ENCODE measurements around the gene PTHLH.

DNA sequence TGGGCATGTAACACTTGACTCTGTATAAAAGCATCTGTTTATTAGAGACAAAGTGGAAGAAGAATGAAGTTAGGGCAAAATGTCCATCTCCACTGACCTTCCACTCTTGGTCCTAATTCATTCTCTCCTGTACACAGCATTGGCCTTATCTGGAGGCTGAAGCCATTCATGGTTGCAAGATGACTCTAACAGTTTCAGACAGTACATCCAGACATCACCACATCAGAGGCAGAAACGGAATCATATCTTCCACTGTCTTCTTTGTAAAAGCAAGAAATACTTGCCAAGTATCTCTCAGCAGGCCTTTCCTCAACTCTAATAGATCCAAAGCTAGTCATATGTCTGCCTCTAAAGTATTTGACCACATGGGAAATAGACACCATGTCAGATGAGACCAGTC lies 41.1 kb downstream of the PTHLH start:
- no peak for TF ChIP-seq CTCF (IDR thresholded peaks at IDR 0.05)
- TF ChIP-seq, protein P1, sequence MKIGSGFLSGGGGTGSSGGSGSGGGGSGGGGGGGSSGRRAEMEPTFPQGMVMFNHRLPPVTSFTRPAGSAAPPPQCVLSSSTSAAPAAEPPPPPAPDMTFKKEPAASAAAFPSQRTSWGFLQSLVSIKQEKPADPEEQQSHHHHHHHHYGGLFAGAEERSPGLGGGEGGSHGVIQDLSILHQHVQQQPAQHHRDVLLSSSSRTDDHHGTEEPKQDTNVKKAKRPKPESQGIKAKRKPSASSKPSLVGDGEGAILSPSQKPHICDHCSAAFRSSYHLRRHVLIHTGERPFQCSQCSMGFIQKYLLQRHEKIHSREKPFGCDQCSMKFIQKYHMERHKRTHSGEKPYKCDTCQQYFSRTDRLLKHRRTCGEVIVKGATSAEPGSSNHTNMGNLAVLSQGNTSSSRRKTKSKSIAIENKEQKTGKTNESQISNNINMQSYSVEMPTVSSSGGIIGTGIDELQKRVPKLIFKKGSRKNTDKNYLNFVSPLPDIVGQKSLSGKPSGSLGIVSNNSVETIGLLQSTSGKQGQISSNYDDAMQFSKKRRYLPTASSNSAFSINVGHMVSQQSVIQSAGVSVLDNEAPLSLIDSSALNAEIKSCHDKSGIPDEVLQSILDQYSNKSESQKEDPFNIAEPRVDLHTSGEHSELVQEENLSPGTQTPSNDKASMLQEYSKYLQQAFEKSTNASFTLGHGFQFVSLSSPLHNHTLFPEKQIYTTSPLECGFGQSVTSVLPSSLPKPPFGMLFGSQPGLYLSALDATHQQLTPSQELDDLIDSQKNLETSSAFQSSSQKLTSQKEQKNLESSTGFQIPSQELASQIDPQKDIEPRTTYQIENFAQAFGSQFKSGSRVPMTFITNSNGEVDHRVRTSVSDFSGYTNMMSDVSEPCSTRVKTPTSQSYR (CRISPR knock-in tag; IDR thresholded peaks at IDR 0.05), result no peak
